HG02943 (cell line): ENCODE measurements around the gene RTN4R.

Experiments
- ATAC-seq: cut with Tn5 transposase; IDR thresholded peaks from one replicate; pipeline ENCODE4 v1.9.1; 2021; ENCODE audit warnings: mild to moderate bottlenecking, low read depth, moderate library complexity; ENCODE audit not compliant: unreplicated experiment

The RTN4R gene

GRCh38 chr22:20259327-20259688 is 8.8 kb downstream of the RTN4R start:
- no peak for ATAC-seq

- ATAC-seq: no peak
Observed at GRCh38 chr22:20258584-20259326, 9.4 kb downstream of the RTN4R start.

- ATAC-seq: no peak
Observed at GRCh38 chr22:20258021-20258299, 10.2 kb downstream of the RTN4R start.

GRCh38 chr22:20257212-20258020 is 10.7 kb downstream of the RTN4R start:
- ATAC-seq: no peak

GRCh38 chr22:20256551-20257211 is 11.4 kb downstream of the RTN4R start:
- ATAC-seq: no peak

- no peak for ATAC-seq
Observed at GRCh38 chr22:20256027-20256426, 12.1 kb downstream of the RTN4R start.

- ATAC-seq: no peak
Observed at GRCh38 chr22:20254975-20255946, 12.9 kb downstream of the RTN4R start.

GRCh38 chr22:20253161-20253560 is 15.0 kb downstream of the RTN4R start:
- no peak for ATAC-seq

- ATAC-seq: no peak
Observed at GRCh38 chr22:20251981-20252380, 16.1 kb downstream of the RTN4R start.

- no peak for ATAC-seq
Observed at GRCh38 chr22:20251491-20251890, 16.6 kb downstream of the RTN4R start.

- ATAC-seq: no peak
Observed at GRCh38 chr22:20249797-20250354, 18.2 kb downstream of the RTN4R start.

- ATAC-seq: no peak
Observed at GRCh38 chr22:20248461-20248978, 19.6 kb downstream of the RTN4R start.

GRCh38 chr22:20247608-20248171 is 20.4 kb downstream of the RTN4R start:
- ATAC-seq: no peak

GRCh38 chr22:20247010-20247505 is 21.1 kb downstream of the RTN4R start:
- no peak for ATAC-seq

- ATAC-seq: no peak
Observed at GRCh38 chr22:20246368-20247009, 21.6 kb downstream of the RTN4R start.

- ATAC-seq: no peak
Observed at GRCh38 chr22:20245577-20246367, 22.3 kb downstream of the RTN4R start.

- ATAC-seq: no peak
Observed at GRCh38 chr22:20244691-20245576, 23.2 kb downstream of the RTN4R start.
